IMR-90 (cell line): ENCODE results near the gene ID2. TPM values are rescaled to one million over a fixed set of nuclear protein-coding genes. Genes with fewer than 3 reads are reported as not detected.

Source experiments
- ATAC-seq: fragments of 200-7000 bp; cut with Tn5 transposase; 2 replicates; pipeline ENCODE4 v1.9.1; 2020; ENCODE audit warnings: low read depth, mild to moderate bottlenecking, moderate library complexity
- BruUV-seq: library from RNA; stranded (reverse); fragments of 400-500 nt; replicated peaks from 2 replicates; lab custom pipeline; 2021; lab: Mats Ljungman, UMichigan
- CTCF ChIA-PET: fragments of 300-600 bp; formaldehyde crosslinking; extraction: SDS; loops from one replicate; lab custom pipeline; 2021; ENCODE audit warnings: antibody characterized with exemption; lab: Yijun Ruan, JAX
- POLR2A ChIA-PET: fragments of 300-600 bp; sonication (Branson Sonifier 250); formaldehyde crosslinking; loops from one replicate; lab custom pipeline; 2022; ENCODE audit warnings: antibody characterized with exemption; ENCODE audit not compliant: unreplicated experiment; lab: Charles Lee
- DNase-seq: peaks from one replicate; pipeline ENCODE4 v3.0.0; 2013
- H2AFZ ChIP-seq: replicated peaks from 2 replicates; pipeline ENCODE3; 2013; ENCODE audit warnings: low read length, mild to moderate bottlenecking; ENCODE audit not compliant: poor library complexity
- H2AK5ac ChIP-seq: 2 replicates; pipeline ENCODE4 v1.6.1; 2013; ENCODE audit warnings: low read depth, low read length, inconsistent platforms
- H2AK9ac ChIP-seq: replicated peaks from 2 replicates; pipeline ENCODE3; 2013; ENCODE audit warnings: mild to moderate bottlenecking, low read depth, low read length, moderate library complexity; ENCODE audit not compliant: poor library complexity
- H2BK120ac ChIP-seq: 2 replicates; pipeline ENCODE4 v1.6.1; 2013; ENCODE audit warnings: low read depth, low read length, inconsistent platforms
- H2BK15ac ChIP-seq: 3 replicates; pipeline ENCODE4 v1.6.1; 2013; ENCODE audit warnings: low read depth, low read length, inconsistent platforms
- H2BK20ac ChIP-seq: 2 replicates; pipeline ENCODE4 v1.6.1; 2013; ENCODE audit warnings: low read depth, mild to moderate bottlenecking, inconsistent platforms, low read length, moderate library complexity
- H2BK5ac ChIP-seq: 2 replicates; pipeline ENCODE4 v1.6.1; 2013; ENCODE audit warnings: mild to moderate bottlenecking, low read depth, low read length, inconsistent platforms; ENCODE audit not compliant: poor library complexity, severe bottlenecking
- H3K14ac ChIP-seq: replicated peaks from 2 replicates; pipeline ENCODE4 v1.6.1; 2013; ENCODE audit warnings: low read depth, low read length, inconsistent platforms
- H3K18ac ChIP-seq: 2 replicates; pipeline ENCODE4 v1.6.1; 2013; ENCODE audit warnings: low read depth, low read length, control low read depth
- H3K23ac ChIP-seq: 2 replicates; pipeline ENCODE4 v1.6.1; 2013; ENCODE audit warnings: low read depth, low read length, inconsistent platforms
- H3K27ac ChIP-seq: 2 replicates; pipeline ENCODE4 v1.5.1; 2013; ENCODE audit warnings: mild to moderate bottlenecking, control low read depth, low read length; ENCODE audit not compliant: insufficient read depth
- H3K27me3 ChIP-seq: 2 replicates; pipeline ENCODE4 v1.6.1; 2013; ENCODE audit warnings: low read length; ENCODE audit not compliant: control insufficient read depth, insufficient read depth
- H3K36me3 ChIP-seq: 2 replicates; pipeline ENCODE4 v1.6.1; 2013; ENCODE audit warnings: low read length, mixed read lengths; ENCODE audit not compliant: control insufficient read depth, insufficient read depth
- H3K4ac ChIP-seq: 2 replicates; pipeline ENCODE4 v1.6.1; 2013; ENCODE audit warnings: low read depth, low read length, inconsistent platforms
- H3K4me1 ChIP-seq: 2 replicates; pipeline ENCODE4 v1.6.1; 2013; ENCODE audit warnings: low read length, mixed read lengths; ENCODE audit not compliant: control insufficient read depth, insufficient read depth
- H3K4me2 ChIP-seq: 2 replicates; pipeline ENCODE4 v1.6.1; 2013; ENCODE audit warnings: low read depth, mild to moderate bottlenecking, control low read depth, low read length, moderate library complexity
- H3K4me3 ChIP-seq: 2 replicates; pipeline ENCODE4 v1.5.1; 2013; ENCODE audit warnings: low read depth, mild to moderate bottlenecking, control low read depth, low read length, moderate library complexity; ENCODE audit not compliant: insufficient read depth
- H3K56ac ChIP-seq: 2 replicates; pipeline ENCODE4 v1.6.1; 2013; ENCODE audit warnings: low read length, inconsistent platforms; ENCODE audit not compliant: insufficient read depth; ENCODE audit errors: extremely low read depth
- H3K79me1 ChIP-seq, 2 experiments: 2 replicates each; pipeline ENCODE4 v1.6.1; 2013; ENCODE audit warnings: low read length in 2 of 2, inconsistent platforms in 1 of 2, low read depth in 1 of 2
- H3K9ac ChIP-seq: 2 replicates; pipeline ENCODE4 v1.6.1; 2013; ENCODE audit warnings: low read depth, low read length, control low read depth
- H3K9me1 ChIP-seq: 2 replicates; pipeline ENCODE4 v1.6.1; 2013; ENCODE audit warnings: low read length, inconsistent platforms; ENCODE audit not compliant: insufficient read depth
- H3K9me3 ChIP-seq: 2 replicates; pipeline ENCODE4 v1.6.1; 2013; ENCODE audit warnings: low read length; ENCODE audit not compliant: control insufficient read depth, insufficient read depth
- H4K20me1 ChIP-seq: 2 replicates; pipeline ENCODE4 v1.6.1; 2013; ENCODE audit warnings: low read length, inconsistent platforms; ENCODE audit not compliant: insufficient read depth
- H4K5ac ChIP-seq: 2 replicates; pipeline ENCODE4 v1.6.1; 2013; ENCODE audit warnings: mild to moderate bottlenecking, low read depth, low read length, control low read depth
- H4K8ac ChIP-seq, 2 experiments: 2 replicates each; pipeline ENCODE4 v1.6.1; 2013; ENCODE audit warnings: low read depth in 2 of 2, low read length in 2 of 2, control low read depth in 1 of 2, inconsistent platforms in 1 of 2
- H4K91ac ChIP-seq: 2 replicates; pipeline ENCODE4 v1.6.1; 2013; ENCODE audit warnings: low read depth, low read length, inconsistent platforms; ENCODE audit not compliant: insufficient read depth
- BHLHE40 ChIP-seq: fragments of 150-350 bp; IDR thresholded peaks from 2 replicates; pipeline ENCODE4 v1.6.1; 2016; ENCODE audit warnings: mild to moderate bottlenecking, low read depth, low read length
- CEBPB ChIP-seq: IDR thresholded peaks from 2 replicates; pipeline ENCODE4 v1.6.1; 2012; ENCODE audit warnings: low read depth, low read length, improper control_type of control experiment
- CHD1 ChIP-seq: IDR thresholded peaks from 2 replicates; pipeline ENCODE4 v1.6.1; 2012; ENCODE audit warnings: low read depth, low read length, improper control_type of control experiment
- CTCF ChIP-seq: conservative IDR thresholded peaks from 2 replicates; pipeline ENCODE4 v1.5.1; 2012; ENCODE audit warnings: mild to moderate bottlenecking, low read depth, low read length, improper control_type of control experiment
- ELK1 ChIP-seq: fragments of 150-350 bp; IDR thresholded peaks from 2 replicates; pipeline ENCODE4 v1.6.1; 2016; ENCODE audit warnings: low read depth, mild to moderate bottlenecking, low read length, moderate library complexity, borderline replicate concordance
- FOS ChIP-seq: fragments of 150-350 bp; IDR thresholded peaks from 2 replicates; pipeline ENCODE4 v1.6.1; 2016; ENCODE audit warnings: low read depth, low read length
- MAFK ChIP-seq: IDR thresholded peaks from 2 replicates; pipeline ENCODE4 v1.6.1; 2012; ENCODE audit warnings: low read depth, low read length, improper control_type of control experiment
- MXI1 ChIP-seq: IDR thresholded peaks from 2 replicates; pipeline ENCODE4 v1.6.1; 2012; ENCODE audit warnings: low read depth, mild to moderate bottlenecking, low read length, moderate library complexity, borderline replicate concordance
- NFE2L2 ChIP-seq: fragments of 150-350 bp; IDR thresholded peaks from 2 replicates; pipeline ENCODE4 v1.6.1; 2016; ENCODE audit warnings: low read depth, mild to moderate bottlenecking, low read length
- POLR2A ChIP-seq: IDR thresholded peaks from 2 replicates; pipeline ENCODE4 v1.6.1; 2012; ENCODE audit warnings: mild to moderate bottlenecking, low read depth, low read length
- RAD21 ChIP-seq: IDR thresholded peaks from 2 replicates; pipeline ENCODE4 v1.6.1; 2012; ENCODE audit warnings: low read length, improper control_type of control experiment
- RCOR1 ChIP-seq: IDR thresholded peaks from 2 replicates; pipeline ENCODE4 v1.6.1; 2012; ENCODE audit warnings: mild to moderate bottlenecking, low read length, improper control_type of control experiment; ENCODE audit not compliant: insufficient replicate concordance
- RFX5 ChIP-seq: IDR thresholded peaks from 2 replicates; pipeline ENCODE4 v1.8.0; 2012; ENCODE audit warnings: low read depth, mild to moderate bottlenecking, low read length, moderate library complexity
- SMC3 ChIP-seq: fragments of 150-350 bp; IDR thresholded peaks from 2 replicates; pipeline ENCODE4 v1.6.1; 2016; ENCODE audit warnings: low read depth, mild to moderate bottlenecking, antibody characterized with exemption, low read length, moderate library complexity
- WGBS, 2 experiments: methylation state at CpG; one replicate each; pipeline versions ENCODE4 v1.1.5 to v1.1.7; 2013; ENCODE audit warnings: missing lambda C conversion rate in 2 of 2; ENCODE audit not compliant: insufficient read length in 1 of 2; ENCODE audit errors: extremely low coverage in 2 of 2; 5-methylcytosine and 5-hydroxymethylcytosine counted together
- dilution Hi-C: fragments of 300-500 bp; cut with HindIII; formaldehyde crosslinking; loops from one replicate; pipeline ENCODE4 v1.14.3; 2018; ENCODE audit warnings: low sequenced_read_pairs; ENCODE audit not compliant: unreplicated experiment
- in situ Hi-C: fragments of 300-500 bp; cut with MboI; formaldehyde crosslinking; loops from 3 replicates; pipeline ENCODE4 v1.14.3; 2019; ENCODE audit warnings: low sequenced_read_pairs, inconsistent platforms, mixed read lengths
- intact Hi-C: fragments of 100-400 bp; cut with micrococcal nuclease; formaldehyde crosslinking; loops from 2 replicates; pipeline ENCODE4 v1.10.0; 2022
- polyA plus RNA-seq, 3 experiments: library from polyadenylated mRNA; depleted of rRNA; stranded (reverse); fragments of >200 nt; gene quantifications; 2 replicates each; pipeline ENCODE4 v1.2.3, GENCODE V29; 2012; ENCODE audit warnings: low replicate concordance in 1 of 3
- total RNA-seq: library from RNA; depleted of rRNA; stranded (reverse); fragments of >200 nt; gene quantifications from 2 replicates; pipeline ENCODE4 v1.2.3, GENCODE V29; 2012
- TF ChIP-seq, protein P1 (sequence below): fragments of 150-350 bp; IDR thresholded peaks from 2 replicates; pipeline ENCODE4 v1.6.1; 2017; ENCODE audit warnings: mild to moderate bottlenecking, antibody characterized with exemption, low read length, low read depth

Gene ID2
- total and polyA plus RNA-seq, 2 of the 4 experiments (the other 2 are of a cell fraction), result 264 to 389 TPM

DNA sequence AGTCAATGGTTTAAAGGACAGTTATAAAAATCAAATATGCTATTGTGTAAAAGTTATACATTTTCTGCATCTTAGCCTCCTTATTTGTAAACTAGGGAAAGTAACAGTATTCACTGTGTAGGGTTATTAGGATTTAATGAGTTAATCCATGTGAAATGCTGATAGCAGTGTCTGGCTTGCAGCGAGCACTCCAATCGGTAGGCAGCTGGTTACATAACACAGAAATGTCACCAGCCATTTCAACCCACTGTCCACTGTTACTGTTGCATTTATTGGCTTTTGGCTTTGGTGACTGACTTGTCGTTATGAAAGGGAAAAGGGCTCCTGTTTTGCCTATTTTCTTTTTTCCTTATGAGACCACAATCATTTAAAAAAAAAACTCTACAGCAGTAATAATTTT, 38.9 kb downstream of the ID2 start:
- H3K56ac ChIP-seq, result no peak overlapping the region
- in situ Hi-C loops (no loop called here), intact Hi-C loops (no loop called here), dilution Hi-C loops (no loop called here)
- H4K5ac ChIP-seq, result no peak overlapping the region
- POLR2A ChIA-PET, result no interaction called here
- H2BK20ac ChIP-seq, result no peak overlapping the region
- no peak overlapping the region for H3K4ac ChIP-seq
- no peak for DNase-seq
- no peak overlapping the region for H2BK5ac ChIP-seq
- CTCF ChIA-PET, result no interaction called here
- H3K36me3 ChIP-seq, result no peaks in the 10 kb centered on the region
- H2AK9ac ChIP-seq, result no peak overlapping the region
- BruUV-seq, result no TSS peak
- no peak overlapping the region for H4K8ac ChIP-seq
- H3K27me3 ChIP-seq, result no peaks in the 10 kb centered on the region
- no peak for TF ChIP-seq FOS
- TF ChIP-seq, protein P1, sequence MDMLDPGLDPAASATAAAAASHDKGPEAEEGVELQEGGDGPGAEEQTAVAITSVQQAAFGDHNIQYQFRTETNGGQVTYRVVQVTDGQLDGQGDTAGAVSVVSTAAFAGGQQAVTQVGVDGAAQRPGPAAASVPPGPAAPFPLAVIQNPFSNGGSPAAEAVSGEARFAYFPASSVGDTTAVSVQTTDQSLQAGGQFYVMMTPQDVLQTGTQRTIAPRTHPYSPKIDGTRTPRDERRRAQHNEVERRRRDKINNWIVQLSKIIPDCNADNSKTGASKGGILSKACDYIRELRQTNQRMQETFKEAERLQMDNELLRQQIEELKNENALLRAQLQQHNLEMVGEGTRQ, result no peak
- no peak for TF ChIP-seq SMC3
- no peak for TF ChIP-seq RFX5
- no peak for TF ChIP-seq BHLHE40
- no peak for TF ChIP-seq CEBPB
- no peak for TF ChIP-seq RAD21
- no peak for TF ChIP-seq POLR2A
- TF ChIP-seq RCOR1, result no peak
- TF ChIP-seq MAFK, result no peak
- no peak for TF ChIP-seq NFE2L2
- no peak for TF ChIP-seq CHD1
- no peak for TF ChIP-seq ELK1
- TF ChIP-seq MXI1, result no peak
- TF ChIP-seq CTCF, result no peak
- H3K4me1 ChIP-seq, result no peaks in the 10 kb centered on the region
- no peak overlapping the region for H2AFZ ChIP-seq
- no peak overlapping the region for H2BK120ac ChIP-seq
- H3K18ac ChIP-seq, result no peak overlapping the region
- H3K4me2 ChIP-seq, result no peak overlapping the region
- no peak overlapping the region for H3K4me3 ChIP-seq
- H4K91ac ChIP-seq, result no peak overlapping the region
- H3K9me1 ChIP-seq, result no peaks in the 10 kb centered on the region; the same call in 1 of the 2 replicates
- H3K79me1 ChIP-seq, result no peaks in the 10 kb centered on the region
- H3K14ac ChIP-seq, result no peak overlapping the region
- no peak overlapping the region for H3K23ac ChIP-seq
- H3K27ac ChIP-seq, result no peak overlapping the region
- no peak overlapping the region for H2BK15ac ChIP-seq
- no CpG with 5 or more reads among the region's 3 CpGs for WGBS, 2 experiments
- H3K9me3 ChIP-seq, result no peaks in the 10 kb centered on the region
- no peaks in the 10 kb centered on the region for H4K20me1 ChIP-seq
- H2AK5ac ChIP-seq, result no peak overlapping the region
- H3K9ac ChIP-seq, result no peak overlapping the region
- ATAC-seq, result no peak
